Measurements from ENCODE around the gene PLAC1.

DNA sequence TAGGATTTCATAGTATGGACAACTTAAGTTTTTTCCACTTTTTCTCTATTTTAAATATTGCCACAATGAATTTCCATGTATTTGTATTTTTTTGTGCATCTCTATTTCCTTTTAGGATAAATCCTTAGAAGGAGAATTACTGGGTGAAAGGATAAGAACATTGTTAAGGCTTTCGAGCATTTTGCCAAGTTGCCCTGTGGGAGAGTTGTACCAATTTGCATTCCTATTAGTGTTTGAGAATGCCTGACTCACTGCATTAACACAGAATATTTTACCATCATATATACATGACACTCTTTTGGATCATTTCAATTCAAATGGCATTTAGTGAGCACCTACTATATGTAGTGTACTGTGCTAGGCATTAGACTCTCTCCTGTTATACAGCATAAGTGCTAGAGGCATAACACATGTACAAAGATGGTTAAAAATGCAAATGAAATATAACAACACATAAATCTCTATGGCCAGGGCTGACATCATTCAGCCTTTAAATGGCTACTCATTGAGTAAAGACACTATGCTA, 57.0 kb downstream of the PLAC1 start:
- no peak for TF ChIP-seq POLR2A (IDR thresholded peaks at IDR 0.05; ENCODE audit: low read depth, low read length)
- TF ChIP-seq POLR2AphosphoS5 (IDR thresholded peaks at IDR 0.05; ENCODE audit: low read depth, low read length), result no peak
